Panc1 (cell line): ENCODE results near the gene NTRK1.

Experiments
- CTCF ChIP-seq: fragments of 450-650 bp; IDR thresholded peaks from 2 replicates; pipeline ENCODE4 v1.5.1; 2017; ENCODE audit warnings: mild to moderate bottlenecking
- SIN3A ChIP-seq: IDR thresholded peaks from 2 replicates; pipeline ENCODE4 v1.6.1; 2012; ENCODE audit warnings: low read depth, mild to moderate bottlenecking, low read length, moderate library complexity, borderline replicate concordance; ENCODE audit not compliant: insufficient read depth

GRCh38 chr1:156898161-156898566 lies 37.5 kb downstream of the NTRK1 start:
- TF ChIP-seq CTCF = no peak
- no peak for TF ChIP-seq SIN3A
